GM12865 (cell line): ENCODE results near the gene SPTLC3.

Experiments
- DNase-seq: peaks from one replicate; pipeline ENCODE4 v3.0.0; 2010; ENCODE audit warnings: low read depth
- H3K4me3 ChIP-seq: 2 replicates; pipeline ENCODE4 v1.5.1; 2011; ENCODE audit warnings: mild to moderate bottlenecking, low read depth, low read length, control low read depth
- TF ChIP-seq, protein P1 (sequence below): IDR thresholded peaks from 2 replicates; pipeline ENCODE4 v1.5.1; 2011; ENCODE audit warnings: low read length, control low read depth, low read depth, inconsistent platforms; ENCODE audit not compliant: insufficient read depth; ENCODE audit errors: missing control alignments

Gene SPTLC3

GRCh38 chr20:13111249-13111911, 102.6 kb downstream of the SPTLC3 start:
- TF ChIP-seq, protein P1, sequence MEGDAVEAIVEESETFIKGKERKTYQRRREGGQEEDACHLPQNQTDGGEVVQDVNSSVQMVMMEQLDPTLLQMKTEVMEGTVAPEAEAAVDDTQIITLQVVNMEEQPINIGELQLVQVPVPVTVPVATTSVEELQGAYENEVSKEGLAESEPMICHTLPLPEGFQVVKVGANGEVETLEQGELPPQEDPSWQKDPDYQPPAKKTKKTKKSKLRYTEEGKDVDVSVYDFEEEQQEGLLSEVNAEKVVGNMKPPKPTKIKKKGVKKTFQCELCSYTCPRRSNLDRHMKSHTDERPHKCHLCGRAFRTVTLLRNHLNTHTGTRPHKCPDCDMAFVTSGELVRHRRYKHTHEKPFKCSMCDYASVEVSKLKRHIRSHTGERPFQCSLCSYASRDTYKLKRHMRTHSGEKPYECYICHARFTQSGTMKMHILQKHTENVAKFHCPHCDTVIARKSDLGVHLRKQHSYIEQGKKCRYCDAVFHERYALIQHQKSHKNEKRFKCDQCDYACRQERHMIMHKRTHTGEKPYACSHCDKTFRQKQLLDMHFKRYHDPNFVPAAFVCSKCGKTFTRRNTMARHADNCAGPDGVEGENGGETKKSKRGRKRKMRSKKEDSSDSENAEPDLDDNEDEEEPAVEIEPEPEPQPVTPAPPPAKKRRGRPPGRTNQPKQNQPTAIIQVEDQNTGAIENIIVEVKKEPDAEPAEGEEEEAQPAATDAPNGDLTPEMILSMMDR: no peak
- H3K4me3 ChIP-seq: no peak overlapping the region
- DNase-seq: no peak

DNA sequence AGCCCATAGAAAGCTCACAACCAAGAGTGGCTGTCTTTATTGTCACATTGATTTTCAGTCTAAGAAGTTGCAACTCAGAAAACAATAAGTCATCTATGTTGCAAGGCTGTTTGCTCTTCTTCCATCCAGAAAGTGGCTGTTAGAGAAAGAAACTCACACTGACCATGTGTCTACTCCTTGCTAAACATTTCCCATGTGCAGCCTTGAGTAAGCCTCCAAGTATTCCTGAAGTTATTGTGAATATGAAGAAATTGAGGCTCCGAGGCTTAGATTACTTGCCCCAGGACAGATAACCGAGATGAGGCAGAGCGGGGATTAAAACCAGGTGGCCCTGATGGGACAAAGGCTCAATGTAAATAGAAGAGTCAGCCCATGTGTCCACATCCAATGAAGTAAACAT, 105.0 kb downstream of the SPTLC3 start:
- TF ChIP-seq, protein P1: no peak
- DNase-seq: no peak
- no peak overlapping the region for H3K4me3 ChIP-seq

GRCh38 chr20:13117200-13117599, 108.4 kb downstream of the SPTLC3 start:
- no peak for DNase-seq
- H3K4me3 ChIP-seq: no peak overlapping the region
- TF ChIP-seq, protein P1: no peak

DNA sequence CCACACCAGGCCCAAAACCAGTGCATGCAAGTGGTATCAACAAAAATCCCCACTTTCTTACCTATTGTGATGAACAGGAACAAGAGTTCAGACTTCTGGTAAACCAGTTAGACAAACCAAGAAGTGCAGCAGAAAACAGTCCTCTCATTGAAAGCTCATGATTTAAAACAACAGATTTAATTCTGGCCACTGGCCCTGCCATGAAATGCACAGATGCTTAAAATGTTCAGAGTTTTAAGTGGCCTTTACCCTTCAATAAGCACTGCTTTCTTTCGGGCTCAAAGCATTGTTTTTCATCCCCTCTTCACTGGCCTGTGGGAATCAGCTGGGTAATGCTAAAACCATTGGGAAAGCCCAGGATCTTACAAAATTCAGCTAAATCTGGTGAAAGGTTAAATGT, 109.9 kb downstream of the SPTLC3 start:
- no peak for DNase-seq
- H3K4me3 ChIP-seq: no peak overlapping the region
- TF ChIP-seq, protein P1: no peak

- TF ChIP-seq, protein P1: peak; percentile 74
- DNase-seq: peak; percentile 66
- no peak overlapping the region for H3K4me3 ChIP-seq
Measured at GRCh38 chr20:13119583-13119982, 110.8 kb downstream of the SPTLC3 start.

- no peak for DNase-seq
- TF ChIP-seq, protein P1: no peak
- no peak overlapping the region for H3K4me3 ChIP-seq
Measured at GRCh38 chr20:13120471-13120870, 111.7 kb downstream of the SPTLC3 start.
